Kidney (tissue), 14 donors: ENCODE data around the gene NABP1. TPM values are rescaled to one million over a fixed set of nuclear protein-coding genes. Genes with fewer than 3 reads are reported as not detected.
"Not testable (repeated sequence)": the region's sequence is repeated elsewhere in the genome, so short reads cannot be mapped to it uniquely, and the experiment has no call there.

Experiments used
- DNase-seq, 5 donors: peaks; one replicate each; pipeline ENCODE4 v3.0.0-alpha.2; 2013 to 2020
- FAIRE-seq: peaks from 2 replicates; lab custom pipeline; 2012; peaks lifted over from hg19 to GRCh38; lab: Jason Lieb, UNC
- H3K27ac ChIP-seq, 2 donors: one replicate each; pipeline ENCODE4 v1.7.0; 2013; ENCODE audit warnings: low read depth in 2 of 2, low read length in 2 of 2, inconsistent platforms in 1 of 2
- H3K27me3 ChIP-seq: one replicate; pipeline ENCODE4 v1.7.1; 2013; ENCODE audit warnings: low read length, inconsistent platforms; ENCODE audit not compliant: control insufficient read depth, insufficient read depth
- H3K36me3 ChIP-seq, 3 donors: one replicate each; pipeline versions ENCODE4 v1.7.0 to v1.7.1; 2013; ENCODE audit warnings: low read length in 3 of 3, control low read depth in 1 of 3, inconsistent platforms in 1 of 3; ENCODE audit not compliant: insufficient read depth in 3 of 3, control insufficient read depth in 2 of 3
- H3K4me1 ChIP-seq, 3 donors: one replicate each; pipeline versions ENCODE4 v1.7.0 to v1.7.1; 2013; ENCODE audit warnings: low read length in 3 of 3, inconsistent platforms in 1 of 3, low read depth in 1 of 3; ENCODE audit not compliant: control insufficient read depth in 2 of 3, insufficient read depth in 2 of 3
- H3K4me3 ChIP-seq, 3 donors: one replicate each; pipeline versions ENCODE4 v1.7.0 to v1.8.1; 2013; ENCODE audit warnings: low read length in 3 of 3, control low read depth in 1 of 3, inconsistent platforms in 1 of 3
- H3K9ac ChIP-seq, 3 donors: one replicate each; pipeline versions ENCODE4 v1.7.0 to v1.7.1; 2013; ENCODE audit warnings: low read length in 3 of 3, control low read depth in 1 of 3, inconsistent platforms in 1 of 3
- H3K9me3 ChIP-seq, 3 donors: one replicate each; pipeline versions ENCODE4 v1.7.0 to v1.7.1; 2013; ENCODE audit warnings: low read length in 3 of 3, control low read depth in 1 of 3, inconsistent platforms in 1 of 3; ENCODE audit not compliant: control insufficient read depth in 2 of 3, insufficient read depth in 1 of 3
- intact Hi-C: fragments of 100-400 bp; cut with DNase I; formaldehyde crosslinking; loops from one replicate; pipeline ENCODE4 v1.11.1; 2022
- polyA plus RNA-seq: library from polyadenylated mRNA; stranded (reverse); fragments of 350-450 nt; fragmentation: Illumina TruSeq; extraction: RNeasy Lipid Tissue Mini Kit (QIAGEN cat#74804); gene quantifications from one replicate; pipeline ENCODE4 v1.2.3, GENCODE V29; 2014; ENCODE audit warnings: low read depth, low replicate concordance; ENCODE audit not compliant: insufficient read depth
- total RNA-seq: library from RNA; stranded (reverse); fragmentation: NEBNext Ultra II Directional; extraction: Animal tissue kit (Norgen Biotek cat#: 25700); gene quantifications from one replicate; pipeline ENCODE4 v1.2.1, GENCODE V29; 2021
- TF ChIP-seq, protein P1 (sequence below): IDR thresholded peaks from 3 replicates; pipeline ENCODE4 v1.5.1; 2012; ENCODE audit warnings: mild to moderate bottlenecking, moderate library complexity, borderline replicate concordance; ENCODE audit not compliant: insufficient read depth; ENCODE audit errors: extremely low read depth
- donor health status: control.
- donor health status: control.
- donor health status: control.
- donor health status: control.
- donor health status: control.
- donor health status: DM: yes; HTN: yes; CAD: no.
- donor health status: Normal renal cell carcinoma (clear cell type).

The NABP1 gene
- total and polyA plus RNA-seq, 2 donors from 2014 or later, result 9.6 to 39.7 TPM

DNA sequence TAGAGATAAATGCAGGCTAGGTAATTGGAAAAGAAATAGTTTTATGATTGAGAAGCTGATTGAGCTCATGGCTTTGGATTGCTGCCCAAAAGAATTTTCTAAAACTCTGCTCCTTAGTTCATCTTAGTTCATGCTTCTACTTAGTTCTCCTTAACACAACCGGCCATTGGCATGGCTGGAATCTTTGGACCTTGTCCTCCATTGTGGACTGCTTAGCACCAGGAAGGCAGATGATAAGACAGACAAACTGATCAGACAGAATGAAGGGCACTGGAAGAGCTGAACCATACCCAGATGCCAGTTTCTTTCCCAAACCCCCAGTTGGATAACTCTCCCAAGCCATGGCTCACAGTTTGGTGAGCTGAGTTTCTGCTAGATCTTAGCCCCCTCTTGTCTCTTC lies 36.3 kb upstream of the NABP1 start:
- FAIRE-seq (no peak), DNase-seq (no peak)
- Histone ChIP-seq H3K36me3 (no peaks in the 10 kb centered on the region), H3K27me3 (no peaks in the 10 kb centered on the region), H3K4me1 (peaks cover 0 to 5% (median 3%) of the 10 kb centered on the region in 3 donors), H3K4me3 (no peak overlapping the region), H3K9ac (no peak overlapping the region), H3K27ac (no peak overlapping the region), H3K9me3 (no peaks in the 10 kb centered on the region)
- intact Hi-C loops, result no loop called here
- TF ChIP-seq, protein P1, sequence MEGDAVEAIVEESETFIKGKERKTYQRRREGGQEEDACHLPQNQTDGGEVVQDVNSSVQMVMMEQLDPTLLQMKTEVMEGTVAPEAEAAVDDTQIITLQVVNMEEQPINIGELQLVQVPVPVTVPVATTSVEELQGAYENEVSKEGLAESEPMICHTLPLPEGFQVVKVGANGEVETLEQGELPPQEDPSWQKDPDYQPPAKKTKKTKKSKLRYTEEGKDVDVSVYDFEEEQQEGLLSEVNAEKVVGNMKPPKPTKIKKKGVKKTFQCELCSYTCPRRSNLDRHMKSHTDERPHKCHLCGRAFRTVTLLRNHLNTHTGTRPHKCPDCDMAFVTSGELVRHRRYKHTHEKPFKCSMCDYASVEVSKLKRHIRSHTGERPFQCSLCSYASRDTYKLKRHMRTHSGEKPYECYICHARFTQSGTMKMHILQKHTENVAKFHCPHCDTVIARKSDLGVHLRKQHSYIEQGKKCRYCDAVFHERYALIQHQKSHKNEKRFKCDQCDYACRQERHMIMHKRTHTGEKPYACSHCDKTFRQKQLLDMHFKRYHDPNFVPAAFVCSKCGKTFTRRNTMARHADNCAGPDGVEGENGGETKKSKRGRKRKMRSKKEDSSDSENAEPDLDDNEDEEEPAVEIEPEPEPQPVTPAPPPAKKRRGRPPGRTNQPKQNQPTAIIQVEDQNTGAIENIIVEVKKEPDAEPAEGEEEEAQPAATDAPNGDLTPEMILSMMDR, result no peak

DNA sequence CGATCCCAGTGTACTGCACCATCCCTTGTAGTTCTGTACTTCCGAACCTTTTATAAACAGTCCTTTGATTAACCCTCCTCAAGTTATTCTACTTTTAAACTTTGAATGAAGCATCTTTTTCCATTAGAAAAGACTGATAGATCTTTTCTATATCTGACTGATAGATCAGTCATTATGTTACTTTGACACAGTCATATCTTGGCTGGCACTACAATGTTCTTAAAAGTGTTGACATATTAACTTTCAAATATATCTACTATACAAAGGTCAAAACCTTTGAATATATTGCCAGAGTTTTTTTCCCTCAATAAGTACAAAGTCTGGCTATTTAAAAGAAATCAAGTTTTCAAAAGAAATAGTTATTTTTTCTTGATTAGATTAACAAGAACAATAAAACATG lies 35.4 kb upstream of the NABP1 start:
- H3K27ac ChIP-seq, result no peak overlapping the region
- TF ChIP-seq, protein P1, result no peak
- no peaks in the 10 kb centered on the region for H3K36me3 ChIP-seq
- no peaks in the 10 kb centered on the region for H3K9me3 ChIP-seq
- FAIRE-seq (no peak), DNase-seq (no peak)
- no peak overlapping the region for H3K9ac ChIP-seq
- H3K4me1 ChIP-seq, result peaks cover 0 to 5% (median 3%) of the 10 kb centered on the region in 3 donors
- H3K4me3 ChIP-seq, result no peak overlapping the region
- no peaks in the 10 kb centered on the region for H3K27me3 ChIP-seq
- intact Hi-C loops, result no loop called here

DNA sequence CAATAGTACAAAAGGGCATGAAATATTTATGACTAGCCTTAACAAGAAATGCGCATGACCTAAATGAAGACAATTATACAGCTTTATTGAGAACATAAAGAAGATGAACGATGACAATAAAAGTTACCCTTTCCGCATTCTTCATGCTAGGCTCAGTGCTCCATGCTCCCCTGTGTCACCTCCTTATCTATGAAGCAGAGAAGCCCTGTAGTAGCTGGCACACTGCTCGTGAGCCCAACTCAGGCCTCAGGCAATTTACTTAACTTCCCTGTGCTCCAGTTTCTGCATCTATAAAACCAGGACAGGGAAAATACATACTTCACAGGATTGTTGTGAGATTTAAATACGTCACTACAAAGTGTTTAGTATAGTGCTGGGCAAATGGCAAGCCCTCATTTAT lies 34.5 kb upstream of the NABP1 start:
- DNase-seq (no peak), FAIRE-seq (no peak)
- TF ChIP-seq, protein P1, result no peak

DNA sequence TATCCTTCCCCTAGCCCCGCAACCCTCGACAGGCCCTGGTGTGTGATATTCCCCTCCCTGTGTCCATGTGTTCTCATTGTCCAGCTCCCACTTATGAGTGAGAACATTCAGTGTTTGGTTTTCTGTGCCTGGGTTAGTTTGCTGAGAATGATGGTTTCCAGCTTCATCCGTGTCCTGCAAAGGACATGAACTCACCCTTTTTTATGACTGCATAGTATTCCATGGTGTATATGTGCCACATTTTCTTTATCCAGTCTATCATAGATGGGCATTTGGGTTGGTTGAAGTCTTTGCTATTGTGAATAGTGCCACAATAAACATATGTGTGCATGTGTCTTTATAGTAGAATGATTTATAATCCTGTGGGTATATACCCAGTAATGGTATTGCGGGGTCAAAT lies 33.3 kb upstream of the NABP1 start:
- H3K27me3 ChIP-seq, intact Hi-C loops, FAIRE-seq, H3K27ac ChIP-seq, DNase-seq, H3K9ac ChIP-seq, H3K4me1 ChIP-seq, H3K4me3 ChIP-seq, H3K9me3 ChIP-seq, H3K36me3 ChIP-seq: not testable (repeated sequence)

More for the DNA sequence above, 34.5 kb upstream of the NABP1 start:
- H3K27ac ChIP-seq, result no peak overlapping the region
- no peaks in the 10 kb centered on the region for H3K27me3 ChIP-seq
- H3K36me3 ChIP-seq, result no peaks in the 10 kb centered on the region
- intact Hi-C loops, result no loop called here
- peaks cover 0 to under 1% (median 0%) of the 10 kb centered on the region in 3 donors for H3K4me1 ChIP-seq
- no peak overlapping the region for H3K4me3 ChIP-seq
- no peaks in the 10 kb centered on the region for H3K9me3 ChIP-seq
- no peak overlapping the region for H3K9ac ChIP-seq
